ENCODE measurements around the gene PCK1.

GRCh38 chr20:57587989-57588377 is 27.1 kb downstream of the PCK1 start:
- TF ChIP-seq POLR2AphosphoS5 (IDR thresholded peaks at IDR 0.05) (no peak), POLR2A (IDR thresholded peaks at IDR 0.05) (no peak)
- TF ChIP-seq, protein P1, sequence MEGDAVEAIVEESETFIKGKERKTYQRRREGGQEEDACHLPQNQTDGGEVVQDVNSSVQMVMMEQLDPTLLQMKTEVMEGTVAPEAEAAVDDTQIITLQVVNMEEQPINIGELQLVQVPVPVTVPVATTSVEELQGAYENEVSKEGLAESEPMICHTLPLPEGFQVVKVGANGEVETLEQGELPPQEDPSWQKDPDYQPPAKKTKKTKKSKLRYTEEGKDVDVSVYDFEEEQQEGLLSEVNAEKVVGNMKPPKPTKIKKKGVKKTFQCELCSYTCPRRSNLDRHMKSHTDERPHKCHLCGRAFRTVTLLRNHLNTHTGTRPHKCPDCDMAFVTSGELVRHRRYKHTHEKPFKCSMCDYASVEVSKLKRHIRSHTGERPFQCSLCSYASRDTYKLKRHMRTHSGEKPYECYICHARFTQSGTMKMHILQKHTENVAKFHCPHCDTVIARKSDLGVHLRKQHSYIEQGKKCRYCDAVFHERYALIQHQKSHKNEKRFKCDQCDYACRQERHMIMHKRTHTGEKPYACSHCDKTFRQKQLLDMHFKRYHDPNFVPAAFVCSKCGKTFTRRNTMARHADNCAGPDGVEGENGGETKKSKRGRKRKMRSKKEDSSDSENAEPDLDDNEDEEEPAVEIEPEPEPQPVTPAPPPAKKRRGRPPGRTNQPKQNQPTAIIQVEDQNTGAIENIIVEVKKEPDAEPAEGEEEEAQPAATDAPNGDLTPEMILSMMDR (IDR thresholded peaks at IDR 0.05 in 8 of 11, conservative IDR thresholded peaks at IDR 0.05 in 3 of 11), result no peak

All from spleen (tissue), 7 donors.